NCI-H146 (cell line): ENCODE measurements around the gene TMEM269.
"Not testable (repeated sequence)": the region's sequence is repeated elsewhere in the genome, so short reads cannot be mapped to it uniquely, and the experiment has no call there.

Experiments
- DNase-seq: peaks from one replicate; lab custom pipeline; 2025; lab: John Stamatoyannopoulos, UW

Gene TMEM269

DNA sequence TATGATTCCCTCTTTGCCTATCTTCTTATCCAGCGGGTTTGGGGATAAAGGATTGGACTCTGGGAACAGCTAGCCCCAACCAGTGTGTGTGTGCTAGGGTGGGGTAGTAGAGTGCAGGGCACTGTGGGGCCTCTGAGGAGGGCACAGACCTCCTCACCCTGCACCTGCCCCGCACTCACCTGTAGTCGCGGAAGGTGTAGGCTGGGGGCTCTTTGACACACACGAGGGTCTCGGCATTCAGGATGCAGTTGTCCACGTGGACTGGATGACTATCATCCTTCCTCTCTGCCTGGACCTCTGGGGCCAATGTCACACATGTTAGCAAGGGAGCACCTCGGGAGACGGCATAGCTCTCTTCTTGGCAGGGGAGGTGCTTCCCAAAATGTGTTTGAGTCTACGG is 36.8 kb upstream of the TMEM269 start:
- no peak for DNase-seq

DNA sequence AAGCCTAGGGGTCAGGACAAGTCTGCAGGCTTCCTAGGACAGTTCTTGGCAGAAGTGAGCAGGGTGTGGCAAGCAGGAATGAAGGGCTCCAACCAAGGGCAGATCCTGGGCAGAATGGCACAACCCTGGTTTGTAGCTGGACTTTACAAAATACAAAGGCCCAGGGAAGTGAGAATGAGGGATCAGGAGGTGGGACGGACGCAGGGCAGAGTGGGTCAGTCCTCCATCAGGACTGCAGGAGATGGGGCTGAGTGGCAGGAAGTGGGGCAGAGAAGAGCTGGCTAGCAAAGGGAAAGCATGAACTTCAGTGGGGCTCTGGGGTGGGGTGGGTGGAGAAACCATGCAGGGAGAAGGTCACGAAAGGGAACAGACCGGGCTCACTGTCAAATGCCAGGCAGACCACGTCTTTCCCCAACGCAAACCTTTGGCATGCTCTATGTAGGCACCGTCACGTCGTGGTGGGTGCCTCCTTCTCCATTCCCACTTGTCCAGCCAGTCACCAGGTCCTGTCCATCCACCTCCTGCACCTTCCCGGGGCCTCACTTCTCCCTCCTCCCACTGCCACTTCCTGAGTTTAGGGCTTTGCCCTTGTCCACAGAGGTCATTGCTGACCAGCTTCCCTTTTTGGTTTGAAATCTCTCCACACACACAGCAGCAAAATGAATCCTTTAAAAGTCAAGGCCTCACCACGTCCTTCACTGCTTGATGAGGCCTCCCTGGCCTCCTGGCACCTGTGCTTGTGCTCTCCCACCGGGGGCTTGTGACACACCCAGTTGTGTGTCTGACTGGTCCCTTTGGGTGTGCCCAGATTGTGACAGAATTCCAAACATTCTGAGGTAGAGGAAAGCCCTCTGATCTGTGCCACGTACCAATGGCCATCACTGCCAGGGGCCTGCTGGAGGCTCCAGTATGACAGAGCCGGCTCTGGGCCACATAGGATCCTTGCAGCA is 36.1 kb upstream of the TMEM269 start:
- no peak for DNase-seq

DNA sequence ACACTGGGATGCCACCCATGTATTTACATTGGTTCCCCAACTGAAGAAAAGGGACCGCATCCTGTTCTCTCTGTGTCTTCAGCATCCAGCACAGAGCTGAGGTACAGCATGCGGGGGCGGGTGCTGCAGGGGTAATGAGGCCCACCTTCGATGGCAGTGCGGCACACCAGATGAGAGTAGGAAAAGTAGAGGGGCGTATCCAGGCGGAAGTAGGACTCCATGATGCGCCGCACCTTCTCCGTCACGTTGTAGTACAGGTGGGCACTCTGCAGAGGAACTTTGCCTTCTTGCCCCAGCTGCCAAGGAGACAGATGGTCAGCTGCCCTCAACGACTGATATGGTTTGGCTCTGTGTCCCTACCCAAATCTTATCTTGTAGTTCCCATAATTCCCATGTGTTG is 34.8 kb upstream of the TMEM269 start:
- DNase-seq = no peak

DNA sequence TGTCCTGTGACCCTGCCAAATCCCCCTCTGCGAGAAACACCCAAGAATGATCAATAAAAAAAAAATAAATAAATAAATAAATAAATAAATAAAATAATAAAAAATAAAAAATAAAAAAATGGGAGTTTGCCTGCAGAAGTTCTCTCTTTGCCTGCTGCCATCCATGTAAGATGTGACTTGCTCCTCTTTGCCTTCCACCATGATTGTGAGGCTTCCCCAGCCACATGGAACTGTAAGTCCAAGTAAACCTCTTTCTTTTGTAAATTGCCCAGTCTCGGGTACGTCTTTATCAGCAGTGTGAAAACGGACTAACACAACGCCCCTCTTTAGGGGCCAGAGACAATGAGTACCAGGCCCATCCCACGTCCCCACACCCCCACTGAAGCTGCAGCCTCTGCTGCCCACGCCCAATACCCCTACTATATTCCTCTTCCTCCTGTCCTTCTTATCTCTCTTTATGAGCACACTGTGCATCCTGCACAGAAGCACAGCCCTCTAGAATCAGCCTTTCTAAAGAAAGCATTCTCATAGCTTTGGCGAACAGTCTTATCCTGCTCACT is 33.2 kb upstream of the TMEM269 start:
- DNase-seq = not testable (repeated sequence)

DNA sequence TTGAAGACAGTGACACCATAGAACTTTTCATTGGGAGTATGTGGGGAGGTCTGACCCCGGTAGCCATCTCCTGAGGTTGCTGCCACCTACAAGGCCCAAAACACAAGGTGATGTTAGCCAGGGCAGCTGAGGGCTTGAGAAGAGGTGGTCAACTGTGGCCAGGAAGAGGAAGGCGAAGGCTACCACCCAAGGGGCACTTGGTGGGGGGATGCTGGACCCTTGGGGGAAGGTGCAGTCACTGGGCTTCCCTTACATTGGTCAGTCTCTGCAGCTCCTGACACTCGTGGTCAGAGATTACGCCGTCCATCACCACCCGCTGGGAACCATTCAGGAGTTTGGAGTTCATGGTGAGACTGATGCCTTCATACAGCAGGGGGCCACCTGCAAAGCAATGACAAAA is 32.5 kb upstream of the TMEM269 start:
- DNase-seq = no peak

DNA sequence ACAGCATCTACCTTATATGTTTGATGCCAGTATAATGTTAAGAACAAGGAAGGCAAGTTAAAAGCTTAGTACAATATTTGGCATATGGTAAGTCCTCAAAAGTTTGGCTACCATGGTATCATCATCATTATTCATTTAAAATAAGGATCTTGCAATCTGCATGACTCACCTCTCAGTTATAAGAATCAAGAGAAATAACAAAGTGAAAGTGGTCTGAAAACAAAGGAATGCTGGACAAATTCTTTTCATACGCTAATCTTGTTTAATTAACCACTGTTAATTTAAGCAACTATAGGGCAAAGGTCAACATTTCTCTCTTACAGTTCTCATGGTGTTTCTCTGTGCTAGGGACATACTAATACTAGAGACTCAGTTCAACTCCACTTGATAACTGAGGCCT is 31.7 kb upstream of the TMEM269 start:
- DNase-seq = no peak

DNA sequence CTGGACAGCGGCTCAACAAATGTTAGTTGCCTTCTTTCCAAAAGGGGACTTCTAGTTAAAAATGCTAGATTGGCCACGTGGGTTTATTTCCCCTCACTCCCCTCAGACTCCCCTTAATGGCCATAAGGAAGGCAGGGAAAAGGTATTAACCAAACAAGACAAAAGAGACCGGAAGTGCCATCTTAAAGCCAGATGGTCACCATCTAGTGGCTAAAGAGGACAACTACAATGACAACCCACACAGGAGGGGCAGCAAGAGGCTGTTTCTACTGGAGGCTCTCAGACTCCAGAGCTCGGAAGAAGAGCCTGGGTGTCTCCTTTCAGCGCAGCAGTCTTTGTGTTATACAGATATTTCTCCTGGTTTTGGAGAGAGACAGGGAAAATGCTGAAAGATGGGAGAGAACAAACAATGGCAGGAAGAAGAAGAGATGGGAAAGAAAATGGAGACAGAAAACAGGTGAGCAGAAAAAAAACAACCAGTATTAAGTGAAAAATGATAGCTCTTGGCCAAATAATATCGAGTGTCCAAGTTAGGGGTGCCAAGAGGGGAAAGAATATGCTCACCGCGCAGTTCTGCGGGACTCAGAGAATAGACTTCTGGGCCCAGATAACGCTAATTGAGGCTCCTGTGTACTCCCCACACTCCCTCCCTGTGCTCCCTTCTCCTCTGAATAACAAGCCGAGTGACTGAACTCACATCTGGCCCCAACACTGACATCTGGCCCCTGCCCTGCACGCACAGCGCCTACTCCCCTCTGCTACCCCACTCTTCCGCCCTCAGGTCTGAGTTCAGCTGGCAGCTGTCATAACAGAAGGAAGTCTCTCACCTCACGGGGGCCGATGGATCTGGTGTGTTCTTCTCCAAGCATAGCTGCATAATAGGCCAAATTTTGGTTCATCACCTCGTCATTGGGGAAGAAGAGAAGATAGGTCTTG is 27.6 kb upstream of the TMEM269 start:
- peak; percentile 57 for DNase-seq

DNA sequence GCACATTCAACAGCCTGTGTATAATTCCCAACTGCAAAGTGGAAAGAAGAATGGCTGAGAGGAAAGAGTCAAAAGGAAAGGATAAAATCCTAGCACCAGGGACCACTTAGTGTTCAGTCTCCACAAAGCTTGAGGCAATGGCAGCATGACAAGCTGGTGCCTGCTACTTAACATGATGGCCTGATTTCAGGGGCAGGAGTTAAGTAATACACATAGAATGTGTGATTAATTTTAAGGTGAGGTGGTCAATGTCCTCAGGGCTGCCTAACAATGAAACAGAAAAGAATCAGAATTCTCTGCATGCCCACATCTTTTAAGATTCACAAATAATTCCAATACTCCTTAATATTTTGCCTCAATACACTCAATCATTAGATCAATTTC is 26.9 kb upstream of the TMEM269 start:
- DNase-seq = no peak

DNA sequence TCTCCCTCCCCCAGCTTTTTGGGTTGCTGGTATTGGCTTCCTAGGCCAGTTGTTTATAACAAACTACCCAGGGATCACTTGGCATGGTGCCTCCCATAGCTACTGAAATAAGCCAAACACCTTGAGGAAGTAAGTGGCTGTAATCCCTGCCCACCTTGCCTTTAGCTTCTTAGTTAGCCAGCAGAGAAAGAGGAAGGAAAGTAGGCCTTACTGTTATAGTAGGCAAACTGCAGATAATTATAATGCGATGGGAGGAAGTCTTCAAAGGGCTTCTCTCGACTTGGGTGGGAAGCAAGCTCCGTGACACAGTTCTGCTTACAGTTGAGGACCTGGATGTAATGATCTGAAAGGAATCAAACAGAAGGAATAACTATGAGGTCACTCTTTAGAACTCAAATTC is 26.1 kb upstream of the TMEM269 start:
- DNase-seq = no peak

DNA sequence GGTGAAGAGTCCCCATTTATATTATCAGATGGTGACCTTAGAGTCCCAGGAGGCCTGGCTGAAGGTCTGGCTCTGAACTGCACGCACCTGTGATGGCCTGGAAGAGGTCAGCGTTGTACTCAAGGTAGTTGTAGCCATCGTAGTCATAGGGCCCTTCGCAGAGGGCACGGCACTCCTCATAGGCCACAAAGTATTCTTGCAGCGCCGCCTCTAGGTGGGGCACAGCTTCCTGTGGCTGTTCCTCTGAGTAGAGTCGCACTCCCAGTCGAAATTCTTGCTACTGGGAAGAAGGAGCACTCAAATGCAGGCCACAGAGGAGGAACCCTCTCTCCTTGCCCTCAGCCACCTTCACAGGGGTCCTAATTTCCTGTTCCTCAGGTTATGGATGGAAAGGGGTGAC is 25.7 kb upstream of the TMEM269 start:
- no peak for DNase-seq

DNA sequence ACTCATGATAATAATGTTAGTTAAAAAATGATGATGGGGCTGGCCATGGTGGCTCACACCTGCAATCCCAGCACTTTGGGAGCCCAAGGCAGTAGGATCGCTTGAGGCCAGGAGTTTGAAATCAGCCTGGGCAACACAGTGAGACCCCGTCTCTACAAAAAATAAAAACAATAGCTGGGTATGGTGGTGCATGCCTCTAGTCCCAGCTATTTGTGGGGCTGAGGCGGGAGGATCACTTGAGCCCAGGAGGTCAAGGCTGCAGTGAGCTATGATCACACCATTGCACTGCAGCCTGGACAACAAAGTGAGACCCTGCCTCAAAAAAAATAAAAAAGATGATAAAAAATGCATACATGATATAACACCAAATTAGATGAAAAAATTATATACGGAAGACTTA is 23.2 kb upstream of the TMEM269 start:
- DNase-seq = no peak

DNA sequence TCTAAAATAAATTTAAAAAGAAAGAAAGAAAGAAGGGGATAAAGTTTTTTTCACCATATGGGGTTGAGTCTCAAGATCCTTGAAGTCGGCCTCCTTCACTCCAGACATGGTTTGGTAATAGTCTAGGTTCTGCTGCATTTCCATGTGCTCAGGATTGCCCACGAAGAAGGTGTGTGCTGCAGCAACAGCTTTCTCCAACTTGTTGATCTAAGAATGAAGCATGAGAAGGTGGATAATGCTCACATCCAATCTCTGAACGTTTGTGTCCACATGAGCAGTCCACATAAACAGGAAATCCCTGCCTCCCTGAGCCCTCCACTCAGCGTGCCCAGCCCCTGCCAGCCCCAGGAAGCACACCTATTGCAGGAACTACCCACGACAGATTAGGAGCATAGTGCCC is 22.5 kb upstream of the TMEM269 start:
- no peak for DNase-seq

DNA sequence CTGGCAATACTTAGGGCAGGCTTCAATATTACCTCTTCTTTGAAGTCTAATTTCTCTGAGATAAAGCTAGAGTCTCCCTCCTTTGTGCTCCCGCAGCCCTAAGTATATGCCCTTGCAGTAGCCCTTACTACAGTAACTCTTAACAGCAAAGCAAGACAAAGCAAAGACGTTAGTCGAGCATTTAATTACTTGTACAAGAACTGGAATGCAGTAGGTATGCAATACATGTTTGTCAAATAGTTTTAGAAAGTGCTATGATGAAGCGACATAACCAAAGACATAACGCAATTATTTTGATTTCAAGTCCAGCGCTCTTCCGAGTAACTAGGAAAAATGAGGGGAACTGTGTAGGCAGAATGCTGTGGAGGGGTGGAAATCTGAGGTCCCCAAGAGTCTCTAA is 19.5 kb upstream of the TMEM269 start:
- DNase-seq = no peak

DNA sequence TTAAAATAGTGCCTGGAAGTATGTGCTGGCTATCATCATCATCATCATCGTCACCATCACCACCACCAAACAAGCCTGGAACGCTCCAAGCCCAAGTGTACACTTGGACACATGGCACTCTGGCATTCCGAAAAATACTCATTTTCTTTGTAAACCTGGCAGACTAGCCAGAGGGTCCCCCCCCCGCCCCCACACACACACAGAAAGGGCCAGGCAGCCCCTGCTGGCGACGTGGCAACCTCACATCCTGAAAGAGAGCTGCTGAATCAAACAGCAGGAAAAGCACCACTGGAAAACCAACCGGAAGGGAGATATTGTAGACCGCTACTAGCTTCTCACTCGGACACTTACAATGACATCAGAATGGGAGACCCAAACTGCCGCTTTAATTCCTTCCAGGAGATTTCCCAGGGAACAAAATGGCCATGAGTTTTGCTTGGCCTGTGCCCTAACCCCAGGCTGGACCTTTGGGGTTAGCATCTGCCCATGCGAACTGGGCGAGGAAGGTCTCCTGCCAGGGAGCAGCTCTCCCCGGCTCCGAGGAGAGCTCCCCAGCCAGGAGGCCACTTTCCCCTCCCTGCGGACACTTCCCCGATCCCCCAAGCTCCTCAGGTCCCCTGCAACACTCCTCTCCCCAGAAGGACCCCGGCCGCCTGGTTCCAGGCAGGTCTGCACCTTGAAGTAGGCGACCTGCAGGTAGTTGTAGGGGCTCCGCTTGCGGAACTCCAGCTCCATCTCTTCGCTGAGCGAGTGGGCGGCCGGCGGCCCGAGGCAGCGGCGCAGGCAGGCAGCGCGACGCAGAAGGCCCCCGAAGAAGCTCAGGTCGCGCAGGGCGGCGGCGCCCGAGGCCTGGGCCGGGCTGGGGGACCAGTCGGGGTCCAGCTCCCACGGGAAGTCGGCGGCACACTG is 18.7 kb upstream of the TMEM269 start:
- peak; percentile 57 for DNase-seq

DNA sequence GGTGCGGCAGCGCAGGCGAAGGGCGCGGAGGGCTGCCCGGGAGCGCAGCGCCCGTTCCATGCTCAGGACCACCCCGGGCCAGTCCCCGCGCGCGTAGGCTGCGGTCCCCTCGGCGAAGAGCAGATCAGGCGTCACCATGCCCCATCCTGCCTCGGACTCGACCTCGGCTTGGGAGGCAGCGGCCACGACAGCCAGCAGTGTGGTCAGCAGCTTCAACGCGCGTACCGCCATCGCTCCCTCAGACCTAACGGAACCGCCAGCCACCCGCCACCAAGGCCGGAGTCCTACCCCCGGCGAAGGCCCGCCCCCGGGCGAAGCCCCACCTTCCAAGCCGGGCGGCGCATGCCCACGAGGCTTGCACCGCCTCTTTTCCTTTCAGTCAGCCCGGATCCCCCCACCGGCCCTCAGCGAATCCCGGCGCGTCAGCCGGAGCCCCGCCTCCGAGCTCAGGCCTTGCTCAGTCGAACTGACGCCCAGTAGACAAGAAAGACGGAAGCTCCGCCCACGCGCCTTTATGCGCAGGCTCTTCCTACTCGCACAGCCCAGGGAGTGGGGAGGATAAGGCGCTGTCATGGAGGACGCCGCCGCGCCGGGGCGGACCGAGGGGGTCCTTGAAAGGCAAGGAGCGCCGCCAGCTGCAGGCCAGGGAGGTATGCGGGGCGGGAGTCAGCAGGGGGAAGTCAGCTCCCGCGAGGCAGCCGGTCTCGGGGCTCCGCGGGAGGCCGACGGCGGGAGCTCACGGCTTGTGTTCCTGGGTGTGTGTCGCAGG is 17.9 kb upstream of the TMEM269 start, which contains the start of the genes C1orf50 and P3H1:
Gene C1orf50 (plus strand): TSS at position 509 of the 769 bp plus-strand sequence. CDS start 63 bp downstream, at position 572.
Gene P3H1 (minus strand): TSS at position 288 of the 769 bp plus-strand sequence. CDS start 57 bp downstream, at position 231.
- DNase-seq = peak; percentile 98

DNA sequence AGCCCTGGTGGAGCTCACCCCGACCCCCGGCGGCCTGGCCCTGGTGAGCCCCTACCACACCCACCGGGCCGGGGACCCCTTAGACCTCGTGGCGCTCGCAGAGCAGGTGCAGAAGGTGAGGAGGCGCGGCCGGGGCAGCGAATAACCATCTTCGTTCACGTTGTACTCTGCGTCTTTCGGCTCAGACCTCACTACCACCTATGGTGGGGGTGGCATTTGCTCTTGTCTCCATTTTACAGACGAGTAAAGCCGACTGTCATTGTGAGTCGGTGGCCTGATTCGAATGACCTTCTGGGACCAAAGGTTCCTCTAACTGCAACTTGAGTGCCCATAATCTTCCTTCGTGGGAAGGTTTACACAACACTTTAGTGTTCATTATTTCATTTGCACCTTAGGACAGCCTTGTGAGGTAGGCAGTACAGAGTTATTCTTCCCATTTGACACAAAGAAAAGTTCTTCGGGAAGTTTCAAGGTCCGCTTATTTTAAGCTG is 17.2 kb upstream of the TMEM269 start:
- no peak for DNase-seq

DNA sequence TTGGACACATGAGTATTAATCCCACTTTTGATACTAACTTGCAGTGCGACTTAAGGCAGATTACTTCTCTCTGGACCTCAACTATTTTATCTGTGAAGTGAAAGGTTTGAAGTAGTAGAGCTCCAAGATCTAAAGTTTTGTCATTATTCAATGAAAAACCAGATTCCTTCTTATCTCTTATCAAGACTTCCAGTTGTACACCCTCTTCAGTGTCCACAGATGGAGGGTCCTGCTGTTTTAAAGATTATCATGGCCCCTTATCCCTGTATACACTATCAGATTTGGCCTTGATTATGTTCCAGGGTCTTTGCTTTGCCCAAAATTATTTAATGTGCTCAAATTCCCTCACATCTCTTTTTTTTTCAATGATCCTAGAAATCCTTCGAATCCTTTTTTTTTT is 16.6 kb upstream of the TMEM269 start:
- DNase-seq = no peak

DNA sequence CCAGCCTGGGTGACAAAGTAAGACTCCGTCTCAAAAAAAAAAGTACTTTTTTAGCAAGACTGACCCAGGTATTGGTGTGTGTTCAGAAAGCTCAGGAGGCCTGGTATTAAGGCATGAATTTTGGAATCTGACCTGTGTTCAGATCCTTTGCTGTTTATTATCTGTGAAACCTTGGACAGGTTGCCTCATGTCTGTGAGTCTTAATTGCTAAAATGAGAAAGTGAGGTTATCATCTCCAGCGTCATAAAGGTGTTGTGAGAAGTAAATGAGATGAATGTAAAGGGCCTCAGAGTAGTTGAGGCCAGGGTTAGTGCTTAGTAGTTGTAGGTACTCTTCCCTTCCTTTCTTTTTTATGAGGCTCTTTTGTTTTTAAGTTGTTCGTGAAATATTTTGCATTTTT is 15.0 kb upstream of the TMEM269 start:
- DNase-seq = no peak

DNA sequence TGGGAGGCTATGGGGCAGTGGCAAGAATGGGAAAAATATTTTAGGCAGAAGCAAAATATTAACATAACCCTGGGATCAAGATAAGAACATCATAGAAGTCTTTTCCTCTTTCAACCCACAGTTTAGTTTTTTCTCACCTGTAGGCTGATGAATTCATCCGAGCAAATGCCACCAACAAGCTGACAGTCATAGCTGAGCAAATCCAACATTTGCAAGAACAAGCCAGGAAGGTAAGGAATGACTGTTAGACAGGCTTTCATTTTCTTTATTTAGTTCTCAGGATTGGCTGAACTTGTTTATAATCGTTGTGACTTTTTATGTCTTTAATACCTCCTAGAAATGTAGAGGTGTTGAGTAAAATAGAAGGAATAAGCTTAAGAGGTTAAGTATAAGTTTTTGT is 11.4 kb upstream of the TMEM269 start:
- DNase-seq = no peak

DNA sequence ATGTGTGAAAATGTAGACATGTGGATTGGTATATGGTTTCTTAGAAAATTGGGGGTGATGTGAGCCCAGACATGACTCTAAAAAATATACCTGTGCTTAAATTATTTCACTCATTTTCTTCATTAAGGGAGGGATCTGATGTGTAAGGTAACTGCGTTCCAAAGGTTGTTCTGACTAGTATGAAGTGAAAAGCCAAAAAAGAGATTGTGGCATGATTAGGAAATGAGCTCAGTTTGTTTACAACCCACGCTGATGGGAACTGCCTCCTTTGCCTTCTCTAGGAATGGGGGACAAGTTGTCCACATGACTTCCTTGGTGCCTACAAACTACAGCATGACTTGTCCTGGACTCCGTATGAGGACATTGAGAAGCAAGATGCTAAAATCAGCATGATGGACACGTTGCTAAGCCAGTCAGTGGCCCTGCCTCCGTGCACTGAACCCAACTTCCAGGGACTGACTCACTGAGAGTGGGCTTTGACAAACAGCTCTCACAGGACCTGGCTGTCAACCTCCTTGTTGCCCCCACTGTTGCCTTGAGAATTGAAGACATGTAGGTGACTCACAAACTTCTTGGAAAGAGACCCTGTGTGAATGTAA is 9.8 kb upstream of the TMEM269 start:
- no peak for DNase-seq
